Endothelial cell of umbilical vein (primary cell): ENCODE results near the gene SLC22A3. TPM values are rescaled to one million over a fixed set of nuclear protein-coding genes. Genes with fewer than 3 reads are reported as not detected.

ENCODE experiments used
- BruUV-seq: library from RNA; stranded (reverse); fragments of 400-500 nt; replicated peaks from 2 replicates; lab custom pipeline; 2021; lab: Mats Ljungman, UMichigan
- CTCF ChIA-PET: fragments of 300-600, 350-600 bp; sonication (Branson Sonifier 250); formaldehyde crosslinking; loops from one replicate; lab custom pipeline; 2021; ENCODE audit warnings: antibody characterized with exemption, inconsistent platforms; lab: Charles Lee
- POLR2A ChIA-PET: fragments of 300-600, 350-600 bp; sonication (Branson Sonifier 250); formaldehyde crosslinking; loops from one replicate; lab custom pipeline; 2021; ENCODE audit warnings: antibody characterized with exemption, inconsistent platforms; lab: Charles Lee
- DNase-seq: peaks from one replicate; pipeline ENCODE4 v3.0.0-alpha.2; 2011; ENCODE audit warnings: low read depth, low spot score
- FAIRE-seq: peaks from 2 replicates; lab custom pipeline; 2011; peaks lifted over from hg19 to GRCh38; lab: Jason Lieb, UNC
- H2AFZ ChIP-seq: 2 replicates; pipeline ENCODE4 v1.6.0; 2012; ENCODE audit warnings: low read depth, low read length, control low read depth, inconsistent platforms
- H3K27ac ChIP-seq: 2 replicates; pipeline ENCODE4 v1.5.1; 2011; ENCODE audit warnings: low read depth, mild to moderate bottlenecking, control low read depth, low read length, moderate library complexity; ENCODE audit not compliant: insufficient read depth
- H3K27me3 ChIP-seq, 2 experiments: 2 replicates each; pipeline versions ENCODE4 v1.6.0 to v1.6.1; 2011; ENCODE audit warnings: low read length in 2 of 2, mixed read lengths in 1 of 2; ENCODE audit not compliant: control insufficient read depth in 2 of 2, insufficient read depth in 2 of 2
- H3K36me3 ChIP-seq, 2 experiments: 2 replicates in 1 of 2; 3 replicates in 1 of 2; pipeline ENCODE4 v1.5.1; 2011; ENCODE audit warnings: low read length in 2 of 2, mild to moderate bottlenecking in 1 of 2, moderate library complexity in 1 of 2; ENCODE audit not compliant: control insufficient read depth in 2 of 2, insufficient read depth in 2 of 2; ENCODE audit errors: extremely low read depth in 1 of 2
- H3K4me1 ChIP-seq: 3 replicates; pipeline ENCODE4 v1.5.1; 2011; ENCODE audit warnings: mild to moderate bottlenecking, low read length; ENCODE audit not compliant: control insufficient read depth, insufficient read depth; ENCODE audit errors: extremely low read depth
- H3K4me2 ChIP-seq: 2 replicates; pipeline ENCODE4 v1.6.1; 2011; ENCODE audit warnings: low read length, control low read depth, mixed read lengths; ENCODE audit not compliant: insufficient read depth
- H3K4me3 ChIP-seq, 3 experiments: fragments of 200-600 bp in 1 of 3; sonication (generic), shearing (Covaris generic) in 1 of 3; replicated peaks in 1 of 3; 2 replicates each; pipeline ENCODE4 v1.5.1; 2011 to 2016; ENCODE audit warnings: control low read depth in 3 of 3, low read length in 3 of 3, mild to moderate bottlenecking in 2 of 3, inconsistent platforms in 1 of 3, low read depth in 1 of 3, moderate library complexity in 1 of 3; ENCODE audit not compliant: insufficient read depth in 1 of 3
- H3K79me2 ChIP-seq: 2 replicates; pipeline ENCODE4 v1.6.0; 2012; ENCODE audit warnings: low read length, inconsistent platforms; ENCODE audit not compliant: control insufficient read depth, insufficient read depth
- H3K9ac ChIP-seq: replicated peaks from 2 replicates; pipeline ENCODE3; 2011; ENCODE audit warnings: low read length, control low read depth; ENCODE audit not compliant: insufficient read depth; ENCODE audit errors: extremely low read depth
- H3K9me1 ChIP-seq: replicated peaks from 3 replicates; pipeline ENCODE4 v1.6.0; 2011; ENCODE audit warnings: mild to moderate bottlenecking, low read length; ENCODE audit not compliant: control insufficient read depth, insufficient read depth; ENCODE audit errors: extremely low read depth
- H3K9me3 ChIP-seq: replicated peaks from 2 replicates; pipeline ENCODE4 v1.5.1; 2012; ENCODE audit warnings: low read length, inconsistent platforms; ENCODE audit not compliant: control insufficient read depth, insufficient read depth
- H4K20me1 ChIP-seq: replicated peaks from 2 replicates; pipeline ENCODE3; 2011; ENCODE audit warnings: mild to moderate bottlenecking, low read length; ENCODE audit not compliant: control insufficient read depth, insufficient read depth; ENCODE audit errors: extremely low read depth
- EZH2 ChIP-seq: IDR thresholded peaks from 2 replicates; pipeline ENCODE4 v1.6.1; 2012; ENCODE audit warnings: borderline replicate concordance, low read depth, mild to moderate bottlenecking, moderate library complexity, low read length, inconsistent platforms; ENCODE audit not compliant: severe bottlenecking
- FOS ChIP-seq: IDR thresholded peaks from 2 replicates; pipeline ENCODE4 v1.6.1; 2011; ENCODE audit warnings: mild to moderate bottlenecking, low read length, moderate library complexity, borderline replicate concordance; ENCODE audit not compliant: insufficient read depth
- GATA2 ChIP-seq: IDR thresholded peaks from 2 replicates; pipeline ENCODE4 v1.7.0; 2011; ENCODE audit warnings: low read depth, mild to moderate bottlenecking, moderate library complexity, mixed read lengths, low read length; ENCODE audit not compliant: insufficient read length, insufficient read depth
- JUN ChIP-seq: IDR thresholded peaks from 2 replicates; pipeline ENCODE4 v1.6.1; 2011; ENCODE audit warnings: borderline replicate concordance, low read depth; ENCODE audit not compliant: insufficient read length, insufficient read depth
- MAX ChIP-seq: IDR thresholded peaks from 2 replicates; pipeline ENCODE4 v1.6.1; 2011; ENCODE audit not compliant: insufficient read depth, insufficient read length
- MYC ChIP-seq: IDR thresholded peaks from one replicate; pipeline ENCODE4 v1.6.1; 2011; ENCODE audit warnings: mild to moderate bottlenecking, low read depth, low read length
- POLR2A ChIP-seq: IDR thresholded peaks from 2 replicates; pipeline ENCODE4 v1.6.1; 2012; ENCODE audit warnings: low read depth, mild to moderate bottlenecking, control low read depth, low read length
- POLR2AphosphoS5 ChIP-seq: IDR thresholded peaks from 2 replicates; pipeline ENCODE4 v1.6.1; 2012; ENCODE audit warnings: low read depth, mild to moderate bottlenecking, control low read depth, low read length, moderate library complexity; ENCODE audit not compliant: insufficient read depth
- dilution Hi-C: fragments of 300-500 bp; cut with MboI; formaldehyde crosslinking; loops from one replicate; pipeline ENCODE4 v1.15.0; 2019; ENCODE audit warnings: low sequenced_read_pairs; ENCODE audit not compliant: extremely low pct_ligation_motif_present
- intact Hi-C: fragments of 100-400 bp; cut with micrococcal nuclease; formaldehyde crosslinking; loops from one replicate; pipeline ENCODE4 v1.10.0; 2022
- polyA plus RNA-seq, 4 experiments: library from polyadenylated mRNA; depleted of rRNA in 3 of 4; stranded (reverse) in 3 of 4; unstranded in 1 of 4; fragments of >200 nt; gene quantifications; 2 replicates each; pipeline versions ENCODE4 v1.2.1 to v1.2.3, GENCODE V29; 2011 to 2012; ENCODE audit warnings: missing spikeins in 1 of 4
- total RNA-seq: library from RNA; stranded (reverse); gene quantifications from 2 replicates; pipeline ENCODE4 v1.2.3, GENCODE V29; 2021
- TF ChIP-seq, protein P1 (sequence below), 2 donors: IDR thresholded peaks; 1 replicate in 1 of 2; 2 replicates in 1 of 2; pipeline ENCODE4 v1.5.1; 2011; ENCODE audit warnings: low read length in 2 of 2, mild to moderate bottlenecking in 2 of 2, moderate library complexity in 2 of 2, control low read depth in 1 of 2, inconsistent platforms in 1 of 2, low read depth in 1 of 2; ENCODE audit not compliant: insufficient read depth in 1 of 2; ENCODE audit errors: extremely low read depth in 1 of 2

Gene SLC22A3
- total and polyA plus RNA-seq, 2 donors (not counting 3 experiments of a cell fraction or from before 2014, with no cell fraction given): not detected

GRCh38 chr6:160365117-160365516 lies 16.9 kb downstream of the SLC22A3 start:
- no peak overlapping the region for H3K4me2 ChIP-seq
- no TSS peak for BruUV-seq
- H3K4me3 ChIP-seq: no peak overlapping the region
- no peaks in the 10 kb centered on the region for H3K36me3 ChIP-seq
- DNase-seq (no peak), FAIRE-seq (no peak)
- H3K27ac ChIP-seq: no peak overlapping the region
- dilution Hi-C loops (no loop called here), intact Hi-C loops (no loop called here)
- ChIA-PET CTCF (no interaction called here), POLR2A (no interaction called here)
- H4K20me1 ChIP-seq: no peaks in the 10 kb centered on the region
- H3K9me3 ChIP-seq: peaks cover 2% of the 10 kb centered on the region
- no peak for TF ChIP-seq POLR2AphosphoS5
- TF ChIP-seq POLR2A: no peak
- TF ChIP-seq MYC: no peak
- TF ChIP-seq FOS: no peak
- TF ChIP-seq, protein P1, sequence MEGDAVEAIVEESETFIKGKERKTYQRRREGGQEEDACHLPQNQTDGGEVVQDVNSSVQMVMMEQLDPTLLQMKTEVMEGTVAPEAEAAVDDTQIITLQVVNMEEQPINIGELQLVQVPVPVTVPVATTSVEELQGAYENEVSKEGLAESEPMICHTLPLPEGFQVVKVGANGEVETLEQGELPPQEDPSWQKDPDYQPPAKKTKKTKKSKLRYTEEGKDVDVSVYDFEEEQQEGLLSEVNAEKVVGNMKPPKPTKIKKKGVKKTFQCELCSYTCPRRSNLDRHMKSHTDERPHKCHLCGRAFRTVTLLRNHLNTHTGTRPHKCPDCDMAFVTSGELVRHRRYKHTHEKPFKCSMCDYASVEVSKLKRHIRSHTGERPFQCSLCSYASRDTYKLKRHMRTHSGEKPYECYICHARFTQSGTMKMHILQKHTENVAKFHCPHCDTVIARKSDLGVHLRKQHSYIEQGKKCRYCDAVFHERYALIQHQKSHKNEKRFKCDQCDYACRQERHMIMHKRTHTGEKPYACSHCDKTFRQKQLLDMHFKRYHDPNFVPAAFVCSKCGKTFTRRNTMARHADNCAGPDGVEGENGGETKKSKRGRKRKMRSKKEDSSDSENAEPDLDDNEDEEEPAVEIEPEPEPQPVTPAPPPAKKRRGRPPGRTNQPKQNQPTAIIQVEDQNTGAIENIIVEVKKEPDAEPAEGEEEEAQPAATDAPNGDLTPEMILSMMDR (IDR thresholded peaks at IDR 0.05; ENCODE audit: extremely low read depth in 1 of 2, insufficient read depth in 1 of 2, low read depth in 1 of 2, low read length in 2 of 2): no peak
- no peak for TF ChIP-seq JUN
- no peak for TF ChIP-seq GATA2
- TF ChIP-seq MAX: no peak
- no peak for TF ChIP-seq EZH2
- no peak overlapping the region for H3K9ac ChIP-seq
- H3K9me1 ChIP-seq: no peaks in the 10 kb centered on the region
- H3K27me3 ChIP-seq: no peaks in the 10 kb centered on the region
- H3K4me1 ChIP-seq: no peaks in the 10 kb centered on the region
- H3K79me2 ChIP-seq: no peaks in the 10 kb centered on the region
- no peak overlapping the region for H2AFZ ChIP-seq
